H9 (cell line): ENCODE results near the gene WNT10A. TPM values are rescaled to one million over a fixed set of nuclear protein-coding genes. Genes with fewer than 3 reads are reported as not detected.

ENCODE experiments used
- DNase-seq: peaks from one replicate; pipeline ENCODE4 v3.0.0-alpha.2; 2017
- H2AFZ ChIP-seq: one replicate; pipeline ENCODE4 v1.6.1; 2013; ENCODE audit warnings: mild to moderate bottlenecking, low read length, control low read depth, moderate library complexity
- H2AK5ac ChIP-seq: 2 replicates; pipeline ENCODE4 v1.6.1; 2013; ENCODE audit warnings: low read length, control low read depth, mixed read lengths; ENCODE audit not compliant: insufficient read length
- H2BK120ac ChIP-seq: one replicate; pipeline ENCODE4 v1.6.1; 2013; ENCODE audit warnings: low read depth, mild to moderate bottlenecking, low read length, control low read depth, inconsistent platforms; ENCODE audit not compliant: poor library complexity, severe bottlenecking
- H2BK12ac ChIP-seq: 2 replicates; pipeline ENCODE4 v1.6.1; 2013; ENCODE audit warnings: low read length, control low read depth, mixed read lengths, low read depth; ENCODE audit not compliant: insufficient read length
- H2BK15ac ChIP-seq: 2 replicates; pipeline ENCODE4 v1.6.1; 2013; ENCODE audit warnings: low read depth, low read length, control low read depth
- H2BK20ac ChIP-seq: one replicate; pipeline ENCODE4 v1.6.1; 2013; ENCODE audit warnings: low read depth, mild to moderate bottlenecking, low read length, control low read depth, inconsistent platforms; ENCODE audit not compliant: poor library complexity, severe bottlenecking
- H2BK5ac ChIP-seq: 2 replicates; pipeline ENCODE4 v1.6.1; 2013; ENCODE audit warnings: low read length, control low read depth, mixed read lengths; ENCODE audit not compliant: insufficient read length
- H3K14ac ChIP-seq: 2 replicates; pipeline ENCODE4 v1.6.1; 2013; ENCODE audit warnings: low read length, control low read depth; ENCODE audit not compliant: insufficient read depth
- H3K18ac ChIP-seq: 2 replicates; pipeline ENCODE4 v1.6.1; 2013; ENCODE audit warnings: low read depth, mild to moderate bottlenecking, mixed read lengths, low read length, control low read depth; ENCODE audit not compliant: insufficient read length
- H3K23ac ChIP-seq: 2 replicates; pipeline ENCODE4 v1.6.1; 2013; ENCODE audit warnings: low read length, control low read depth, mixed read lengths, low read depth; ENCODE audit not compliant: insufficient read length
- H3K23me2 ChIP-seq: 2 replicates; pipeline ENCODE4 v1.6.1; 2013; ENCODE audit warnings: low read depth, mild to moderate bottlenecking, mixed read lengths, low read length, control low read depth; ENCODE audit not compliant: insufficient read length, poor library complexity, severe bottlenecking
- H3K27ac ChIP-seq: 2 replicates; pipeline ENCODE4 v1.5.1; 2013; ENCODE audit warnings: low read length, control low read depth, mixed read lengths, low read depth; ENCODE audit not compliant: insufficient read length
- H3K27me3 ChIP-seq: 2 replicates; pipeline ENCODE4 v1.6.1; 2013; ENCODE audit warnings: low read length, control low read depth, inconsistent platforms; ENCODE audit not compliant: insufficient read depth
- H3K4ac ChIP-seq: 2 replicates; pipeline ENCODE4 v1.6.1; 2013; ENCODE audit warnings: low read depth, mild to moderate bottlenecking, control low read depth, inconsistent platforms, low read length, moderate library complexity
- H3K4me1 ChIP-seq: 2 replicates; pipeline ENCODE4 v1.6.1; 2013; ENCODE audit warnings: low read length, control low read depth, inconsistent platforms; ENCODE audit not compliant: insufficient read depth
- H3K4me2 ChIP-seq: 2 replicates; pipeline ENCODE4 v1.6.1; 2013; ENCODE audit warnings: low read length, control low read depth, mixed read lengths; ENCODE audit not compliant: insufficient read length, insufficient read depth
- H3K56ac ChIP-seq: 2 replicates; pipeline ENCODE4 v1.6.1; 2013; ENCODE audit warnings: low read depth, mild to moderate bottlenecking, mixed read lengths, low read length, control low read depth; ENCODE audit not compliant: insufficient read length
- H3K79me1 ChIP-seq: 2 replicates; pipeline ENCODE4 v1.6.1; 2013; ENCODE audit warnings: low read depth, mild to moderate bottlenecking, moderate library complexity, low read length, control low read depth, inconsistent platforms; ENCODE audit not compliant: insufficient read depth, poor library complexity, severe bottlenecking
- H3K79me2 ChIP-seq: 2 replicates; pipeline ENCODE4 v1.6.1; 2013; ENCODE audit warnings: low read length, control low read depth, inconsistent platforms; ENCODE audit not compliant: insufficient read depth
- H3K9ac ChIP-seq: 2 replicates; pipeline ENCODE4 v1.6.1; 2013; ENCODE audit warnings: low read length, control low read depth, mixed read lengths; ENCODE audit not compliant: insufficient read length; ENCODE audit errors: extremely low read depth
- H3K9me3 ChIP-seq: one replicate; pipeline ENCODE4 v1.6.1; 2013; ENCODE audit warnings: low read depth, low read length, inconsistent platforms; ENCODE audit not compliant: control insufficient read depth
- H3T11ph ChIP-seq: one replicate; pipeline ENCODE4 v1.6.1; 2013; ENCODE audit warnings: mild to moderate bottlenecking, low read length, control low read depth, inconsistent platforms
- H4K20me1 ChIP-seq: one replicate; pipeline ENCODE4 v1.6.1; 2013; ENCODE audit not compliant: control insufficient read depth, insufficient read length, insufficient read depth
- H4K5ac ChIP-seq: 2 replicates; pipeline ENCODE4 v1.6.1; 2013; ENCODE audit warnings: low read depth, mild to moderate bottlenecking, mixed read lengths, low read length, control low read depth; ENCODE audit not compliant: insufficient read length
- H4K8ac ChIP-seq: replicated peaks from 2 replicates; pipeline ENCODE4 v1.6.1; 2013; ENCODE audit warnings: low read length, control low read depth, mixed read lengths, low read depth; ENCODE audit not compliant: insufficient read length
- H4K91ac ChIP-seq: 2 replicates; pipeline ENCODE4 v1.6.1; 2013; ENCODE audit warnings: low read depth, mild to moderate bottlenecking, moderate library complexity, mixed read lengths, low read length, control low read depth; ENCODE audit not compliant: insufficient read length
- H3K27ac Mint-ChIP-seq, 3 experiments: 2 replicates in 2 of 3; 3 replicates in 1 of 3; pipeline ENCODE4 v1.8.0; 2020 to 2021; ENCODE audit warnings: mixed read lengths in 3 of 3, mild to moderate bottlenecking in 1 of 3, moderate library complexity in 1 of 3
- H3K27me3 Mint-ChIP-seq: 2 replicates; pipeline ENCODE4 v1.8.0; 2021; ENCODE audit warnings: low read depth, mild to moderate bottlenecking, moderate library complexity, mixed read lengths
- H3K36me3 Mint-ChIP-seq, 3 experiments: 2 replicates in 2 of 3; 3 replicates in 1 of 3; pipeline ENCODE4 v1.8.0; 2020 to 2021; ENCODE audit warnings: low read depth in 3 of 3, mixed read lengths in 3 of 3; ENCODE audit not compliant: insufficient read depth in 1 of 3
- H3K4me1 Mint-ChIP-seq, 2 experiments: 2 replicates each; pipeline ENCODE4 v1.8.0; 2020; ENCODE audit warnings: mixed read lengths in 2 of 2
- H3K4me3 Mint-ChIP-seq, 2 experiments: 2 replicates in 1 of 2; 3 replicates in 1 of 2; pipeline ENCODE4 v1.8.0; 2020 to 2021; ENCODE audit warnings: mild to moderate bottlenecking in 2 of 2, mixed read lengths in 2 of 2, moderate library complexity in 1 of 2
- H3K9me3 Mint-ChIP-seq, 2 experiments: 2 replicates in 1 of 2; 3 replicates in 1 of 2; pipeline ENCODE4 v1.8.0; 2020; ENCODE audit warnings: mild to moderate bottlenecking in 2 of 2, mixed read lengths in 2 of 2, moderate library complexity in 1 of 2
- CTCF ChIP-seq: fragments of 200-600 bp; sonication (generic); conservative IDR thresholded peaks from 3 replicates; pipeline ENCODE4 v1.8.0; 2021; ENCODE audit warnings: antibody characterized with exemption, mild to moderate bottlenecking
- WGBS: extraction: QIAGEN DNeasy Blood & Tissue Kit; methylation state at CpG from one replicate; pipeline ENCODE4 v1.1.7; 2013; ENCODE audit warnings: missing lambda C conversion rate, low lambda C conversion rate, mixed read lengths; ENCODE audit not compliant: insufficient read length; ENCODE audit errors: extremely low coverage; 5-methylcytosine and 5-hydroxymethylcytosine counted together
- total RNA-seq: library from RNA; stranded (reverse); gene quantifications from 2 replicates; pipeline ENCODE4 v1.2.1, GENCODE V29; 2021

Gene WNT10A
- total RNA-seq, 1 experiment from 2014 or later = not detected

GRCh38 chr2:218834685-218835084 is 46.0 kb upstream of the WNT10A start:
- no peak overlapping the region for H4K91ac ChIP-seq
- H3K4me1 Mint-ChIP-seq = peaks cover 3 to 5% of the 10 kb centered on the region in 2 experiments; a peak in 1 of 4 replicates
- no peak overlapping the region for H2AFZ ChIP-seq

More at GRCh38 chr2:218834685-218835084, 46.0 kb upstream of the WNT10A start:
- no peak overlapping the region for H2BK20ac ChIP-seq
- no peak overlapping the region for H2BK12ac ChIP-seq
- H4K20me1 ChIP-seq = no peaks in the 10 kb centered on the region
- no peaks in the 10 kb centered on the region for H3K9me3 ChIP-seq
- no peak overlapping the region for H2BK15ac ChIP-seq
- no peak overlapping the region for H3K4me2 ChIP-seq
- Mint-ChIP-seq H3K27ac (no peak overlapping the region), H3K27me3 (peaks cover 25% of the 10 kb centered on the region), H3K36me3 (no peaks in the 10 kb centered on the region), H3K4me3 (no peak overlapping the region), H3K9me3 (no peaks in the 10 kb centered on the region; a peak in 2 of 5 replicates)
- TF ChIP-seq CTCF = no peak
- no peaks in the 10 kb centered on the region for H3K79me1 ChIP-seq
- H2AK5ac ChIP-seq = no peak overlapping the region
- no peak for DNase-seq
- no peaks in the 10 kb centered on the region for H3K4me1 ChIP-seq
- H3K23me2 ChIP-seq = no peaks in the 10 kb centered on the region
- no peak overlapping the region for H3K23ac ChIP-seq
- H3K27ac ChIP-seq = no peak overlapping the region
- no peak overlapping the region for H4K8ac ChIP-seq
- H3K4ac ChIP-seq = no peak overlapping the region
- no peak overlapping the region for H3K14ac ChIP-seq
- no peak overlapping the region for H3T11ph ChIP-seq
- no peak overlapping the region for H3K9ac ChIP-seq
- H3K79me2 ChIP-seq = no peaks in the 10 kb centered on the region
- H4K5ac ChIP-seq = no peak overlapping the region
- no peak overlapping the region for H3K56ac ChIP-seq
- H2BK5ac ChIP-seq = no peak overlapping the region
- H2BK120ac ChIP-seq = no peak overlapping the region
- no CpG with 5 or more reads among the region's 4 CpGs for WGBS
- H3K18ac ChIP-seq = no peak overlapping the region
- no peaks in the 10 kb centered on the region for H3K27me3 ChIP-seq
